Right ventricle myocardium inferior (tissue), 1 donor: ENCODE results near the gene BMP7. TPM values are rescaled to one million over a fixed set of nuclear protein-coding genes. Genes with fewer than 3 reads are reported as not detected.
A peak's percentile ranks its signal among the peaks of the same experiment; 100 is the strongest.

ENCODE experiments used
- ATAC-seq: fragments of 200-7000 bp; cut with Tn5 transposase; one replicate; pipeline ENCODE4 v1.9.1; 2020; ENCODE audit warnings: mild to moderate bottlenecking, moderate library complexity
- DNase-seq: peaks from one replicate; pipeline ENCODE4 v3.0.0; 2021; ENCODE audit errors: missing footprints
- intact Hi-C: fragments of 100-400 bp; cut with DNase I; formaldehyde crosslinking; loops from one replicate; pipeline ENCODE4 v1.11.0; 2022
- total RNA-seq: library from RNA; stranded (reverse); fragmentation: NEBNext Ultra II Directional; extraction: Animal tissue kit (Norgen Biotek cat#: 25700); gene quantifications from one replicate; pipeline ENCODE4 v1.2.1, GENCODE V29; 2021
- donor health status: DM: no; HTN: yes; CAD: no; lungs with severe emphysema.

BMP7 gene
- total RNA-seq, 1 donor from 2014 or later: 27.2 TPM

DNA sequence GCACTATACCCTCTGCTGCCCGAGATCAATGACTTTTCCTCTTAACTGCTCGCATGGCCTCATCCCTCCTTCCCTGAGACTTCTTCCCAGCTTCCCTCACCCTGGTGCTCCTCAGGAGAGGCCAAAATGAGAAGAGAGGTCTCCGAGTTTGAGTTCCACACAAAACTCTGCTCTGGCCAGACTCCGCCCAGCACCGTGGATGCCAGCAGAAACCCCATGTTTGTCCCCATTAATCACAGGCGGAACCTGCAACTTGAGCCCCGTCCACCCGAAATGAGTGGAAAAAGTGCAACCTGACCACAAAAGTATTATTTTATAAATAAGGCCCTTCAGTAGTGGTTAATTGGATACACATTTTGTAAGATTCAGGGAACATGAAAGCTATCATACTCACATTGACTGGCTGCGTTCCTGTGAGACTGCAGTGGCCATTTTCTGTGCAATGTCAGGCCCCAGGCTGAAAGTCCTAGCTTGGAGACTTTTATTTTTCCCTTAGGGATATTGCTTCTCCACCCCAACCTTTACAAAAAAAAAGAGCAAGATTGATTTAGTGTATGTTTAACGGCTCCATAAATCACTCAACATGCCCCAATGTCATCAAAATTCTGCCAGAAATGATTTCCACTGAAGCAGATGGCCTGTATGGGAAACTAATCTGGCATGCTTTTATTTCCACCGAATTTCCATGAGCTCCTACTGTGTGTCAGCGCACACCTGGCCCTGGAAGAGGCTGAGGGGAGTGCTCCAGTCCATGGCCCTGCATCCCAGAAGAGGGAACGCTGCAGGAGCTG is 134.6 kb downstream of the BMP7 start:
- no peak for ATAC-seq
- intact Hi-C loops: no loop called here
- no peak for DNase-seq

DNA sequence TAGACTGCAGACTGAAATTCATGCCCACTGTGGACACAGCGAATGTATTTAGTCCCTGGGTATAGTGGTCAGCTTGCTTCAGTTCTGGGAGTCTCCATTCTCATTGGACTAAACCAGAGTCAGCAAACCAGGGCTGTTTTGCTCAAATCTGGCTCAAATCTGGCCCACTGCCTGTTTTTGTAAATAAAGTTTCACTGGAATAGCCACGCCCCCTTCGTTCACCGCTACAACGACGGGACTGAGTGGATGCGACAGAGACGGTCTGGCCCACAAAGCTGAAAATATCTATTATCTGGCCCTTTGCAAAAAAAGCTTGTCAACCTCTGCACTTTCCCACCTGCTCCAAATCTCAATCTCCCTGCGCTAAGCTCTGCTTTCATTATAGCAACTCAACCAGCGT is 135.4 kb downstream of the BMP7 start:
- ATAC-seq (no peak), DNase-seq (no peak)
- intact Hi-C loops: no loop called here

GRCh38 chr20:57130160-57130772 is 136.2 kb downstream of the BMP7 start:
- ATAC-seq: no peak
- intact Hi-C loops: no loop called here
- DNase-seq: no peak

- no peak for DNase-seq
- no peak for ATAC-seq
- intact Hi-C loops: no loop called here
Observed at GRCh38 chr20:57129303-57129702, 137.1 kb downstream of the BMP7 start.

- DNase-seq: no peak
- intact Hi-C loops: no loop called here
- peak; percentile 46 for ATAC-seq
Observed at GRCh38 chr20:57128044-57128757, 138.2 kb downstream of the BMP7 start.

DNA sequence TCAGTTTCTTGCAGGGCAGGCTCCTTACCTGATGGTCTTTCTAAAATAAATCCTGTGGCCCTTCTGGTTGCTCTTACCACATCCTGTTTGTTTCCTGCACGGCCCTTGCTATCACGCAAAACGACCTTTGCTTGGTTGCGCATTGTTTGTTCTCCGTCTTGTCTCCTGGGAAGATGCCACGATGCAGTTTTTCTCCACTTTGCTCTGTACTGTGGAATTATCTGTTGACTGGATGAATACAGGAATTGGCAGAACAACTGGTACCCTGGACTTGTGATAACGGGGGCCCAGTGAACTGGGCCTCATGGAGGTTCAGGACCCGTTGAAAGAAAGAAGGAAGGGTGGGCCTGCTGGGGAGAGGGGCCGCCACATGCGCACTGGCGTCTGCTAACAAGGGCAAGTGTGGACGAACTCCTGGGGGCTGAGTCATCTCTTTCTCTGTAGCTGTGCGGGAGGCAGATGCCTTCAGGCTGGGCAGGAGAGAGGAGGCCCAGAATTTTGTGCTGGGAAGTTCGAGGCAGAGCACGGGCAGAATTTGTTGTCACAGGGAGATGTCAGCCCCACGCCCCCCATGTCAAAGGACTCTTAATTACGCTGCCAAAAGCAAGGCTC is 139.9 kb downstream of the BMP7 start:
- intact Hi-C loops: no loop called here
- ATAC-seq (no peak), DNase-seq (no peak)

GRCh38 chr20:57124800-57125517 is 141.5 kb downstream of the BMP7 start:
- intact Hi-C loops: no loop called here
- no peak for ATAC-seq
- no peak for DNase-seq

DNA sequence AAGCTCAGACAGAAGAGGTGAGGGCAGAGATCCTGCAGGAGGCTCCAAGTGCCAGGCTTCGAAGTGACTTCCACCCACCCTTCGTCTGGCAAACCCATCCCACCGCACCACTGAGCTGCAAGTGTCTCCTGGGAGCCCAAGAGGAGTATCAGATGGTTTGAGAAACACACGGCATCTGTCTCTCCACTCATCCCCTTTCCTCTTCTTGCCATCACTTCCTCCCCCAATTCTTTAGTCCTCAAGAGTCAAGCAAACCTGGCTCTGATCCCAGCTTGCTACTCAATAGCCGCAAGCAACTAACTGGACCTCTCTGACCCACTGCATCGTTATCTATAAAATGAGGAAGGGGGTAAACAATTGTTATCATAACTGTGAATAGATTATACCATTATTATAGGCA is 142.1 kb downstream of the BMP7 start:
- no peak for DNase-seq
- intact Hi-C loops: no loop called here
- ATAC-seq: no peak

GRCh38 chr20:57123504-57123903 is 142.9 kb downstream of the BMP7 start:
- DNase-seq: no peak
- intact Hi-C loops: no loop called here
- ATAC-seq: no peak

DNA sequence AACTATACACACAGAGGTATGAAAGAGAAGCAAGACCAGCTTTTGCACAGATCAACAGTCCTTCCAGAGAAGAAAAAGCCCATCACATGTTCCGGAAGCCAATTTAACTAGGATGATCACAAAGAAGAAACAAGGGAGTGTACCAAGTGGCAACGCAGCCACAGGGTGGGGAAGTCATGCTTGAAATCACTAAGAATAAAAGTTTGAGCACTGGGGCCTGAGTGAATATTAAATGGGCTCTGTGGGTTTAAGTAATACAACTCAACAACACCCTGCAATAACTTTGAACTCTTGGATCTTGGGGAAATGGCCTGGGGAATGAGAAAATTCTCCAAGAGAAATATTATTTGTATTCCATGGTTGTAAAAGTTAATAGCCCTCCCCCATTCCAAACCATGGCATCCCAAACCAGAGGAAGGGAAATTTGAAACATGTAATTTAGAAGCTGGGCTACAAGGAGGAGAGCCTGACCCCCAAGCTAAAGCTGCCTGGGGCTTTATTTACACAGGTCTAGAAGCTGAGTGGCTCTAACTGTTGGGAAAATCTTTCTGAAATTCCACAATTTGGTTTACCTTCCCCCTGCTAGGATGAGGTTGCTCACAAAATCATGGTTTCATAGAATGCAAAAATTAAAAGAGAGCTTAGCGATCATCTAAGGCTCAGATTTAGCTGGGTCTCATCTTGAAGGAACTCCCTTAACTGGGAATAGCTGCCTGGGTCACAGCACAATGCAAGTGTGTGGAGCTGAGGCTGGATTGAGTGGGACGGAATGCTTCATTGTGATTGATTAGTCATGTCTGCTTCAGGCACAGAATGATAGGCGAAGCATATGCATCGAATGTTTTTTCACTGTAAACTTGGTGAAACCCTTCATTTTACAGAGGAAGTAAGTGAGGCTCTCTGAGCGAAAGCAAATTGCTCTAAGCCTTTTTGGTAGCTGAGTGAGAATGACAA is 143.6 kb downstream of the BMP7 start:
- ATAC-seq (no peak), DNase-seq (no peak)
- intact Hi-C loops: no loop called here

GRCh38 chr20:57118964-57119363 is 147.5 kb downstream of the BMP7 start:
- intact Hi-C loops: no loop called here
- no peak for DNase-seq
- no peak for ATAC-seq

Other genes with a start within 250 kb of the BMP7 start
- not detected for gene SPO11, start 63.2 kb upstream of the BMP7 start, total RNA-seq
- 14.6 TPM for gene RAE1, start 84.6 kb upstream of the BMP7 start, total RNA-seq
- 89.6 TPM for gene RBM38, start 124.8 kb upstream of the BMP7 start, total RNA-seq